CD4-positive, alpha-beta T cell treated with Interleukin-4 for 1 hour (primary cell): ENCODE measurements around the gene RSPH1.

Experiments
- DNase-seq, 2 donors: peaks; one replicate each; pipeline ENCODE4 v3.0.0-alpha.2; 2020 to 2022

The RSPH1 gene

DNA sequence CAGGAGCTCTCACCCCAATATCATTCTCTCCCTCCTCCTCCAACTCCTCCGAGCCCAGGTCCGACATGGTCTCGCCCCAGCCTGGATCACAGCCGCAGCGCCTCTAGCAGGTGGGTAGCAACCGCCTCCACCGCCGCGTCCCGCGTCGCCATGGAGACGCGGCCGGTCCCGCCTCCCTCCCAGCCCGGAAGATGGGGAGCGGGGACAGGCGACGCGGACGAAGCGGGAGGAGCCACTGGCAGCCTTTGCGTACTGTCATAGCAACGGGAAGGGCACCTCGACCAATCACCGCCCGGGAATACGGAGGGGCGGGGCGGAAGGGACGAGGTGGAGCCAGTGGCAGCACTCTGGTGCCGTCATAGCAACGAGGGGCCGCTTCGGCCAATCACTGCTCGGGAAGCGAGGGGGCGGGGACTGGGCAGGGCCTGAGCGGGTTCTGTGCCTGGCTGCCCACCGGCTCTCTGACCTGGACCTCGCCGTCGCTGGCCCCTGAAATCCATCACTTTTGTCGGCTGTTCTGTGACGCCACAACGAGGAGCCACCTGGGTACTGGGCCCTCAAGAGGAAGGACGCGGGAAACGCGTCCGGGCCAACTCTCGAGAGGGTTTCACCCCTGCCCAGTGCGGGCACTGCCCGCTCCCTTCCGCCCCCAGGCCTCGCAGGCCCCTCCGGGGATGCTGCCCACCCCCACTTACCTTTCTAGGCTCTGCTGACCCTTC is at the start of gene RSPH1:
Gene RSPH1, minus strand, starts transcription at position 105 of the 719 bp plus-strand sequence. Its CDS starts 38 bp downstream, at position 67.
- peak; percentile 100 for DNase-seq

GRCh38 chr21:42545745-42546144 is 49.7 kb upstream of the RSPH1 start:
- no peak for DNase-seq

- DNase-seq, result no peak
These were observed 49.3 kb upstream of the RSPH1 start for GRCh38 chr21:42545317-42545716.

GRCh38 chr21:42544544-42544943 is 48.5 kb upstream of the RSPH1 start:
- DNase-seq, result no peak

DNA sequence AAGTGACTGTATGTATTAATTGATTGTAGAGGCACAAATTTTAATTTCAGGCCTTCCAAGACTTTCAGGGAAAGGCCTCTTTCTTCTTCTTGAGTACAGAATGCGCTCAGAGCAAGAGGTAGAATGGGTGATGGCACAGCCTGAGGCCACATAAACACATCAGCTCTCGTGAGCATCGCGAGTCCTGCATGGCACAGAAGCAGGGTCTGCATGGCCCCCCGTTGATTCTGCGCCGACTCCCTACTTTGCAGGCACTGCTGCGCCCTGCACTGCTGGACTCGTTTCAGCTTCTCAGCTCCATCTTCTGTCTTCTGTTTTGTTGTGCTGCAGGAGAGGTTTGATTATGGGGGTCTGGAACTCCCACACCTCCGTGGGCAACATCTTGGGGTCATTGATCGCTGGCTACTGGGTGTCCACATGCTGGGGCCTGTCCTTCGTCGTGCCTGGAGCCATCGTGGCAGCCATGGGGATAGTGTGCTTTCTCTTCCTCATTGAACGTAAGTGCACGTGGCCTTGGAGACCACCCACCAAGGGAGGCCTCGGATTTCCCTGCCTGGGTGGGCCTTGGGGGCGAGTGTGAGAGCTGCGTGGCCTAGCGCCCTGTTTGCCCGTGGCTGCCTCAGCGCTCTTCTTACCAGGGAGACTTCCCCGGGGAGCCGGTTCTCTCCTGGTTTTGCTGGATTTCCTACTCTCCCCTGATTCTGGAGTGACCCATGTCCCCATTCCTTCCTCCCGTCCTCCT is 47.3 kb upstream of the RSPH1 start:
- no peak for DNase-seq

- no peak for DNase-seq
These were observed 46.6 kb upstream of the RSPH1 start for GRCh38 chr21:42542596-42542995.

DNA sequence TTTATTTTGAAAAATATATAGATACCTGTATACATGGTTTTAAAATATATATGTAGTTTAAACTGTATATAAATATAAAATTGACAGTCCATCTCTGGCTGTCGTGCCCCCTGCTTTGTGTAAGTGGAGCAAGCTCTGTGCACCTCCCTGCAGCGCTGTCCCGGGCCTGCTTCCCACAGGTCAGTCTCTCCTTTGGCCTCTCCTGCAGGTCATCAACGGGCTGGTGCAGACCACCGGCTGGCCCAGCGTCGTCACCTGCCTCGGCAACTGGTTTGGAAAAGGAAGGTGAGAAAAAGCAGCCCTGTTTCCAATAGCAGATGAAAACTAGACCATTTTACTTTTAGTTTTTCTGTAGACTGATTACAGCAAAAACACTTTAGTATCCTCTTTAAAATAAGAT is 46.2 kb upstream of the RSPH1 start:
- no peak for DNase-seq

DNA sequence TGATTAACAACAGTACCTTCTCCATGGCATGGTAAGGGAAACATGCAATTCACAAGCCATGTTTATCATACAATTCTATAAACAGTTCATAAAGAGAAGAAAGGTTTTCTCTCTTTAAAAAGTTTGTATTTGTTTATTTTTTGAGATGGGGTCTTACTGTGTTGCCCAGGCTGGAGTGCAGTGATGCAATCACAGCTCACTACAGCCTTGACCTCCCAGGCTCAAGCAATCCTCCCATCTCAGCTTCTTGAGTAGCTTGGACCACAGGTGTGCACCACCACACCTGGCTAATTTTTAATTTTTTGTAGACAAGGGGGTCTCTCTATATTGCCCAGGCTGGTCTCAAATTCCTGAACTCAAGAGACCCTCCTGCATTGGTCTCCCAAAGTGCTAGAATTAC is 45.6 kb upstream of the RSPH1 start:
- no peak for DNase-seq

- no peak for DNase-seq
These were observed 45.1 kb upstream of the RSPH1 start for GRCh38 chr21:42541174-42541573.

DNA sequence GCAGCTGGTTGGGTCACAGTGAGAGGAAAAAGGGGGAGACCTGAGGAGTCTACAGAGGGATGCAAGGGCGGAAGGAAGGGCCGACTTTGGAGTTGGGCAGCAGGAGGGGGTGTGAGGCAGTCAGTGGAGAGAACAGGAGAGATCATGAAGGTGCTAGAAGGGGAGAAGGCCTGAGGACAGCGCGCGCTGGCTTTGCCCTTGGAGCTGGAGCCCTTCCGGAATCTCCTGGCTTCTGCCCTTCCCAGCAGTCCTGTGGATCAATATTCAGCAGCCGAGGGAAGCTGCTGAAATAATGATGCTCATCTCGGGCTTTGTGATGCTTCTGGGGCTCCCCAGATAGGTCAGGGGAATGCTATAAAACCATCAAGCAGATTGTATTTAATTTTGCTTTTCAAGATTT is 44.4 kb upstream of the RSPH1 start:
- DNase-seq, result no peak

DNA sequence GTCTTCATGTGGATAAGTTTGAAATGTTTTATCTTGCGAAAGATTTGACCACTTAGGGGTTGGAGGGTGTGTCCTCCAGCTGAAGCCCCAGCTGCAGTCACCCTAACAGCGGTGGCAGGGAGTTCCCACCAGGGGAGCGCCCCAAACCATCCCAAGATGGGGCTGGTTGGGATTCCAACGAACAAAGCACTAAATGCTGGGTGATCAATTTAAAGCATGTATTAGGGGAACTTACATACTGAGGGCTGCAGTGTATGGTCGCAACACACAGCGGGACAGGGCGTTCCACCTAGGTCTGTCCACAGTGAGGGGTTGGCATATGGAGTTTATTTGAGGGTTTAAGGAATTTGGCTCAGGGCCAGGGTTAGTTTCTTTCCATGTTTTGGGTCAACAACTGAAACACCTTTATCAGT is 43.9 kb upstream of the RSPH1 start:
- DNase-seq, result no peak

GRCh38 chr21:42539342-42539741 is 43.3 kb upstream of the RSPH1 start:
- no peak for DNase-seq

- DNase-seq, result no peak
These were observed 42.7 kb upstream of the RSPH1 start for GRCh38 chr21:42538479-42539275.

- DNase-seq, result peak; percentile 21 to 32
These were observed 41.2 kb upstream of the RSPH1 start for GRCh38 chr21:42537106-42537742.

GRCh38 chr21:42536601-42537000 is 40.6 kb upstream of the RSPH1 start:
- no peak for DNase-seq

- peak in 1 of 2 donors; percentile 58 for DNase-seq
These were observed 39.7 kb upstream of the RSPH1 start for GRCh38 chr21:42535602-42536171.

GRCh38 chr21:42534421-42535378 is 38.7 kb upstream of the RSPH1 start:
- peak in 1 of 2 donors; percentile 50 for DNase-seq

GRCh38 chr21:42533963-42534355 is 37.9 kb upstream of the RSPH1 start:
- DNase-seq, result no peak

DNA sequence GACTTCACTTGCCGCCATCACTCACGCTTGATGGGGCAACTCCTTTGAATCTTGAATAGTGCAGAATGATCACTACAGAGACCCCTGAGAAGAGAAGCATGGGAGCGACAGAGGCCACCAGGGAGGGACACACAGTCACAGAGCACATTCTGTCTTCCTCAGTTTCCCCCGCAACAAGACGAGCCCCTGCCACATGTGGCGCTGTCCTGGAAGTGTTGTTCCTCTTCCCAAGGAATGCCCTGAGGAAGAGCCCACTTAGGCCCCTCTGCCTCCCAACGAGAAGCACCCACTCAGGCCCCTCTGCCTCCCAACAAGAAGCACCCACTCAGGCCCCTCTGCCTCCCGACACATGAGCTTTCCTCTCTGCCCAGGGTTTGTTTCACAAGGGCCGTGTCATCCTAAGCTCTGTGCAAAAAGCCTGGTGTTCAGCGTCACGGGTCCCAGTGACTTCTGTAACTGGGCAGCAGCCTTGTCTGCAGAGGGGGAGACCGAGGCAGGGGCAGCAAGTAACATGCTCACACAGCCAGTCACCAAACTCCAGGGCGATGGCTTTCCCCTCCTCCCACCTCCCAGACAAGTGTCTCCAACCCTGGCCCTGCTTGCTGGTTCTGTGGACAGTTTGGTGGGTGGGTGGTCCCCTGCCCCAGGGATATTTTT is 37.4 kb upstream of the RSPH1 start:
- DNase-seq, result no peak

DNA sequence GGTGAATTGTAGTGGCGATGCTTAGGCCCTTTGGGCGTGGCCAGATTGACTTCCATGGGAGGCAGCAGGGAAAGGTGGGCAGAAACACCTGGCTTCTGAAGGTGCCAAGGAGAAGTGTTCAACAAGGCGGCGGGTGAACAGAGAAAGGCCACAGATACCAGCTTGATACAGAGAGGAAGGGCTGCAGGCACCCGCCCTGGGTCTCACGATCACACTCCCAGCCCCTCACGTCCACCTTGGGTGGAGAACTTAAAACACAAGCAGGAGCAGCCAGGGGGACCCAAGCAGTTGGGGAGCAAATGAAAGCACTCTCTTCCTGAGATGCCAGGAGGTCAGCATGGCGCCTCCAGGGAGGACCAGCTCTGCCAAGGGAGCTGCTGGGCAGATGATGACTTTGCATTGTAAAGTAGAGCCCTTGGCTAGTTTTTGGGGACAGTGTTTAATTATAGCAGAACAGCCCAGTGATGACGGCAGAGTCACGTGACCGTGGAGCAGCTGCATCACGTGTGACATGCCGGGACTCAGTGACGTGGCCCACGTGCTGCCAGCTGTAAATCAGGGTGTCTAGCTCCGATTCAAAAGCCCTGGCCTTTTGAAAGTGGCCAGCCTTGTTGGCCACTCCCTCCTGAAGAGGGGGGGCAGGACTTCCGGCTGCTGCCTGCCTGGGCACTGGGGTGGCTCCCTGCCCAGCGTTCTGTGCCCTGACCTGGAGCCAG is 36.6 kb upstream of the RSPH1 start:
- peak in 1 of 2 donors; percentile 75 for DNase-seq
